HG03175 (cell line): ENCODE measurements around the gene POLR2H.

Experiments used
- ATAC-seq: cut with Tn5 transposase; IDR thresholded peaks from one replicate; pipeline ENCODE4 v1.9.1; 2021; ENCODE audit warnings: mild to moderate bottlenecking, moderate library complexity; ENCODE audit not compliant: unreplicated experiment

Gene POLR2H

GRCh38 chr3:184384856-184385422, 23.4 kb downstream of the POLR2H start:
- ATAC-seq = no peak

GRCh38 chr3:184386047-184386806, 24.7 kb downstream of the POLR2H start:
- ATAC-seq = no peak

GRCh38 chr3:184387174-184387714, 25.7 kb downstream of the POLR2H start:
- ATAC-seq = no peak

- no peak for ATAC-seq
Measured at GRCh38 chr3:184388164-184388935, 26.8 kb downstream of the POLR2H start.

- no peak for ATAC-seq
Measured at GRCh38 chr3:184388936-184389230, 27.4 kb downstream of the POLR2H start.

GRCh38 chr3:184389384-184389783, 27.9 kb downstream of the POLR2H start:
- no peak for ATAC-seq

GRCh38 chr3:184389935-184390528, 28.5 kb downstream of the POLR2H start:
- ATAC-seq = no peak

- ATAC-seq = no peak
Measured at GRCh38 chr3:184391266-184391665, 29.8 kb downstream of the POLR2H start.

- ATAC-seq = no peak
Measured at GRCh38 chr3:184395320-184395660, 33.8 kb downstream of the POLR2H start.

GRCh38 chr3:184399410-184399809, 37.9 kb downstream of the POLR2H start:
- ATAC-seq = no peak

GRCh38 chr3:184405075-184406030, 43.8 kb downstream of the POLR2H start:
- no peak for ATAC-seq

GRCh38 chr3:184409331-184409926, 47.9 kb downstream of the POLR2H start:
- ATAC-seq = no peak

GRCh38 chr3:184409946-184410500, 48.5 kb downstream of the POLR2H start:
- ATAC-seq = no peak

- no peak for ATAC-seq
Measured at GRCh38 chr3:184414418-184415202, 53.1 kb downstream of the POLR2H start.

- ATAC-seq = no peak
Measured at GRCh38 chr3:184415203-184415490, 53.6 kb downstream of the POLR2H start.

GRCh38 chr3:184417619-184418327, 56.3 kb downstream of the POLR2H start:
- ATAC-seq = peak; percentile 93
